Activated CD8-positive, alpha-beta T cell treated with anti-CD3 and anti-CD28 coated beads for 36 hours (primary cell): ENCODE data around the gene MVK. TPM values are rescaled to one million over a fixed set of nuclear protein-coding genes. Genes with fewer than 3 reads are reported as not detected.

ENCODE experiments used
- ATAC-seq: fragments of 200-7000 bp; cut with Tn5 transposase; one replicate; pipeline ENCODE4 v1.10.0; 2021; ENCODE audit warnings: mild to moderate bottlenecking, moderate library complexity
- CTCF ChIA-PET: fragments of 350-600 bp; sonication (Branson Sonifier 250); formaldehyde crosslinking; loops from one replicate; lab custom pipeline; 2021; ENCODE audit warnings: antibody characterized with exemption; lab: Charles Lee
- POLR2A ChIA-PET: fragments of 350-600 bp; sonication (Branson Sonifier 250); formaldehyde crosslinking; loops from one replicate; lab custom pipeline; 2021; ENCODE audit warnings: antibody characterized with exemption; lab: Charles Lee
- DNase-seq: peaks from one replicate; pipeline ENCODE4 v3.0.0-alpha.2; 2020
- H3K27ac Mint-ChIP-seq: one replicate; pipeline ENCODE4 v1.8.0; 2021; ENCODE audit warnings: mild to moderate bottlenecking, mixed read lengths
- H3K27me3 Mint-ChIP-seq: one replicate; pipeline ENCODE4 v1.8.0; 2021; ENCODE audit warnings: mixed read lengths
- H3K36me3 Mint-ChIP-seq: one replicate; pipeline ENCODE4 v1.8.0; 2021; ENCODE audit warnings: low read depth, mixed read lengths
- H3K4me1 Mint-ChIP-seq: one replicate; pipeline ENCODE4 v1.8.0; 2021; ENCODE audit warnings: low read depth, mixed read lengths
- H3K4me3 Mint-ChIP-seq: one replicate; pipeline ENCODE4 v1.8.0; 2021; ENCODE audit warnings: mild to moderate bottlenecking, moderate library complexity, mixed read lengths
- H3K9me3 Mint-ChIP-seq: one replicate; pipeline ENCODE4 v1.8.0; 2021; ENCODE audit warnings: mixed read lengths
- intact Hi-C: fragments of 100-400 bp; cut with micrococcal nuclease; formaldehyde crosslinking; loops from one replicate; pipeline ENCODE4 v1.10.0; 2022
- total RNA-seq, 2 experiments: library from RNA; stranded (reverse); gene quantifications; one replicate each; pipeline ENCODE4 v1.2.3, GENCODE V29; 2021
- TF ChIP-seq, protein P1 (sequence below): fragments of 200-600 bp; IDR thresholded peaks from one replicate; pipeline ENCODE4 v1.8.0; 2022; ENCODE audit warnings: antibody characterized with exemption, mild to moderate bottlenecking

MVK gene
- total RNA-seq, 2 experiments from 2014 or later: 16.2 to 19.8 TPM

GRCh38 chr12:109596418-109597244 lies 23.0 kb downstream of the MVK start:
- intact Hi-C loops: loop anchor here (5.0 kb wide), 1 partner anchor 181 kb away; no protein-coding TSS in a partner anchor
- Mint-ChIP-seq H3K27ac (no peak overlapping the region), H3K4me3 (no peak overlapping the region), H3K27me3 (no peaks in the 10 kb centered on the region), H3K4me1 (peaks cover 24% of the 10 kb centered on the region), H3K36me3 (peaks cover 5% of the 10 kb centered on the region), H3K9me3 (no peaks in the 10 kb centered on the region)
- ATAC-seq (no peak), DNase-seq (peak; percentile 33)
- ChIA-PET CTCF (interaction anchor here (0.7 to 4.8 kb wide), 26 partner anchors 9 to 1068 kb away, joined by 3 to 59 read pairs (median 4); partner anchors contain the start of genes FAM222A, MMAB and MVK), POLR2A (interaction anchor here (1.1 to 1.4 kb wide), 2 partner anchors 118 to 177 kb away, joined by 3 to 4 read pairs; no protein-coding TSS in a partner anchor)
- TF ChIP-seq, protein P1, sequence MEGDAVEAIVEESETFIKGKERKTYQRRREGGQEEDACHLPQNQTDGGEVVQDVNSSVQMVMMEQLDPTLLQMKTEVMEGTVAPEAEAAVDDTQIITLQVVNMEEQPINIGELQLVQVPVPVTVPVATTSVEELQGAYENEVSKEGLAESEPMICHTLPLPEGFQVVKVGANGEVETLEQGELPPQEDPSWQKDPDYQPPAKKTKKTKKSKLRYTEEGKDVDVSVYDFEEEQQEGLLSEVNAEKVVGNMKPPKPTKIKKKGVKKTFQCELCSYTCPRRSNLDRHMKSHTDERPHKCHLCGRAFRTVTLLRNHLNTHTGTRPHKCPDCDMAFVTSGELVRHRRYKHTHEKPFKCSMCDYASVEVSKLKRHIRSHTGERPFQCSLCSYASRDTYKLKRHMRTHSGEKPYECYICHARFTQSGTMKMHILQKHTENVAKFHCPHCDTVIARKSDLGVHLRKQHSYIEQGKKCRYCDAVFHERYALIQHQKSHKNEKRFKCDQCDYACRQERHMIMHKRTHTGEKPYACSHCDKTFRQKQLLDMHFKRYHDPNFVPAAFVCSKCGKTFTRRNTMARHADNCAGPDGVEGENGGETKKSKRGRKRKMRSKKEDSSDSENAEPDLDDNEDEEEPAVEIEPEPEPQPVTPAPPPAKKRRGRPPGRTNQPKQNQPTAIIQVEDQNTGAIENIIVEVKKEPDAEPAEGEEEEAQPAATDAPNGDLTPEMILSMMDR: no peak

GRCh38 chr12:109597414-109597794 lies 23.8 kb downstream of the MVK start:
- H3K4me3 Mint-ChIP-seq: no peak overlapping the region
- no peaks in the 10 kb centered on the region for H3K9me3 Mint-ChIP-seq
- ATAC-seq: no peak
- no peak overlapping the region for H3K27ac Mint-ChIP-seq
- TF ChIP-seq, protein P1: no peak
- H3K36me3 Mint-ChIP-seq: peaks cover 5% of the 10 kb centered on the region
- intact Hi-C loops: loop anchor here (5.0 kb wide), 1 partner anchor 180 kb away; no protein-coding TSS in a partner anchor
- ChIA-PET POLR2A (interaction anchor here (1.1 to 1.4 kb wide), 2 partner anchors 117 to 176 kb away, joined by 3 to 4 read pairs; no protein-coding TSS in a partner anchor), CTCF (interaction anchor here (0.7 to 4.8 kb wide), 37 partner anchors 10 to 1067 kb away, joined by 3 to 59 read pairs (median 4); partner anchors contain the start of genes FAM222A, MMAB and MVK)
- H3K27me3 Mint-ChIP-seq: no peaks in the 10 kb centered on the region
- H3K4me1 Mint-ChIP-seq: peaks cover 24% of the 10 kb centered on the region
- DNase-seq: no peak

DNA sequence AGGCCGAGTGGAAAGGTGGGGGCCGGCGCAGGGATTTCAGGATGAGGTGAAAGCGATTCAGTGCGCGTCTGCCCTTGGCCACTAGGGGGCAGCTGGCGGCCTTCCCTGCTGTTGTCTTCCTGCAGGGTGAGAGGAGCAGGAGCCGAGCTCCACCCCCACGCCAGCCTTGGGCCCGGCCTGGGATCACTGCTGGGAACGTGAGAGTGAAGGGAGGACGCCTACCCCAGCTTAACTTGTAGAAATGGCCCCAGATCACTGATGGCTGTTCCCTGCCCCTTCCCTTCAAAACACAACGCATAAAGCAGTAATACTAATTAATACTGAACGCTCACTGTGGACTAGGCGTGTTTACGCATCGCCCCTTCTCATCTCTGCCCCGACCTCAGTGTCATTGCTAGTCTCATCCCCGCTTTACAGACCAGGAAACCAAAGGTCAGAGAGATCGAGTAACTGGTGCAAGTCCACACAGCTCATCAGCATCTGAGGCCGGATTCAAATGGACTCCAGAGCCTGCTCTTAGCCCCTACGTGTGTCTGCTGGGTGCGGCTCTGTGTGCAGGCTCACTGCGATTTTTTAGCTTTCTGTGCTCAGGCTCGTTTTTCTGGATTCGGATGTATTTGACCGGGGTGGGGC lies 24.3 kb downstream of the MVK start:
- POLR2A ChIA-PET: interaction anchor here (1.1 to 1.4 kb wide), 2 partner anchors 116 to 175 kb away, joined by 3 to 4 read pairs; no protein-coding TSS in a partner anchor

GRCh38 chr12:109598428-109598854 lies 24.8 kb downstream of the MVK start:
- Mint-ChIP-seq H3K27me3 (no peaks in the 10 kb centered on the region), H3K36me3 (peaks cover 5% of the 10 kb centered on the region), H3K27ac (no peak overlapping the region), H3K4me1 (peaks cover 24% of the 10 kb centered on the region), H3K9me3 (no peaks in the 10 kb centered on the region), H3K4me3 (no peak overlapping the region)
- TF ChIP-seq, protein P1: no peak
- ChIA-PET POLR2A (no interaction called here), CTCF (interaction anchor here (0.6 to 4.8 kb wide), 25 partner anchors 9 to 247 kb away, joined by 3 to 59 read pairs (median 4); partner anchors contain the start of genes FAM222A, MMAB and MVK)
- intact Hi-C loops: loop anchor here (5.0 kb wide), 1 partner anchor 179 kb away; no protein-coding TSS in a partner anchor
- no peak for DNase-seq
- ATAC-seq: no peak

More for the DNA sequence above, 24.3 kb downstream of the MVK start:
- DNase-seq: peak; percentile 69
- H3K4me1 Mint-ChIP-seq: peaks cover 24% of the 10 kb centered on the region
- no peaks in the 10 kb centered on the region for H3K9me3 Mint-ChIP-seq
- peaks cover 5% of the 10 kb centered on the region for H3K36me3 Mint-ChIP-seq
- H3K27ac Mint-ChIP-seq: no peak overlapping the region
- no peak overlapping the region for H3K4me3 Mint-ChIP-seq
- intact Hi-C loops: loop anchor here (5.0 kb wide), 1 partner anchor 179 kb away; no protein-coding TSS in a partner anchor
- no peaks in the 10 kb centered on the region for H3K27me3 Mint-ChIP-seq
- CTCF ChIA-PET: interaction anchor here (0.6 to 4.8 kb wide), 38 partner anchors 9 to 1067 kb away, joined by 3 to 59 read pairs (median 4); partner anchors contain the start of genes FAM222A, MMAB and MVK
- TF ChIP-seq, protein P1: peak; percentile 91
- ATAC-seq: peak; percentile 71
